Measurements from ENCODE around the gene GATB.

GRCh38 chr4:151753056-151753455 is 7.8 kb downstream of the GATB start:
- TF ChIP-seq CTCF (IDR thresholded peaks at IDR 0.05; ENCODE audit: poor library complexity) (no peak), EZH2 (IDR thresholded peaks at IDR 0.05; ENCODE audit: borderline replicate concordance) (no peak)

Measured in hepatocyte (in vitro differentiated cells).